AG10803 (cell line): ENCODE results near the gene ISCA2.

Experiments used
- DNase-seq: peaks from one replicate; pipeline ENCODE4 v3.0.0; 2010; ENCODE audit warnings: low read depth
- H3K4me3 ChIP-seq: 2 replicates; pipeline ENCODE4 v1.5.1; 2011; ENCODE audit warnings: mild to moderate bottlenecking, low read length, control low read depth
- CTCF ChIP-seq: conservative IDR thresholded peaks from 2 replicates; pipeline ENCODE4 v1.5.1; 2011; ENCODE audit warnings: mild to moderate bottlenecking, low read length, control low read depth, inconsistent platforms

ISCA2 gene

GRCh38 chr14:74495356-74495755 lies 1.8 kb downstream of the ISCA2 start:
- TF ChIP-seq CTCF, result no peak
- no peak overlapping the region for H3K4me3 ChIP-seq
- DNase-seq, result no peak

GRCh38 chr14:74500417-74501134 lies 7.0 kb downstream of the ISCA2 start:
- no peak for TF ChIP-seq CTCF
- no peak for DNase-seq
- H3K4me3 ChIP-seq, result no peak overlapping the region

GRCh38 chr14:74501135-74501614 lies 7.6 kb downstream of the ISCA2 start:
- no peak overlapping the region for H3K4me3 ChIP-seq
- peak; percentile 71 for DNase-seq
- TF ChIP-seq CTCF, result peak; percentile 83

GRCh38 chr14:74501691-74502090 lies 8.1 kb downstream of the ISCA2 start:
- no peak for DNase-seq
- no peak overlapping the region for H3K4me3 ChIP-seq
- no peak for TF ChIP-seq CTCF

GRCh38 chr14:74502236-74503019 lies 8.9 kb downstream of the ISCA2 start:
- DNase-seq, result peak; percentile 35
- H3K4me3 ChIP-seq, result no peak overlapping the region

DNA sequence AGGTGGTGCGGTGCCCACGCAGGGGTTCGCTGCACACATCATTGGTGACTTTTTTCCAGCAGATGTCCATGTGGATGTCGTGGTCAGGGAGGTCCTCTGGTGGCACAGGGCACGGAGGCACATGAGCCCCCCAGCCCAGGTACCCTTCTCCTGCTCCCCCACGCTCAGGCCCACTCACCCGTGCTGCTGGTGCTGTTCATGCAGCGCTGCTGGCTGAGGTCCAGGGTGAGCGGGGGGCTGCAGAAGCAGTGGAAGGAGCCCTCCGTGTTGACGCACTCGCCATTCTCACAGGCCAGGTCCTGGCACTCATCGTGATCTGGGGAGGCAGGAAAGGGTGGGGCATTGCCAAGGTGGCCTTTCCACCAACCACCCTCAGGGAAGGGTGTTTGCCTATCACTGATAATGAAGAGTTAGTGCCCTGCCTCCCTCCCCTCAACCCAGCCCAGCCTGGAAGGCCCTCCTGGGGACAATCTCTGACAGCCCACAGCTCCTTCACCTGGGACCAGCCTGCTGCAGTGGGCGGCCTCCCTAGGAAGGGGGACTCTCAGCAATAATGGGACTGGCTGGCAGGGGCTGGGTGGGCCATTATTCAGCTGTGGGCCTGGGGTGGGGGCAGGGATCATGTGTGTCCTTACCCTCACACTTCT lies 9.8 kb downstream of the ISCA2 start:
- H3K4me3 ChIP-seq, result no peak overlapping the region
- DNase-seq, result no peak
- TF ChIP-seq CTCF, result no peak

More at GRCh38 chr14:74502236-74503019, 8.9 kb downstream of the ISCA2 start:
- peak; percentile 60 for TF ChIP-seq CTCF
